ENCODE results near the gene MCC. TPM values are rescaled to one million over a fixed set of nuclear protein-coding genes. Genes with fewer than 3 reads are reported as not detected.

Gene MCC
- polyA plus RNA-seq, 1 donor (not counting 4 experiments of a cell fraction or from before 2014, with no cell fraction given): 24.6 TPM

GRCh38 chr5:113276001-113276400 is 212.3 kb downstream of the MCC start:
- Histone ChIP-seq H3K4me3 (ENCODE audit: control insufficient read depth in 2 of 3, extremely low read depth in 1 of 3, insufficient read depth in 2 of 3, low read depth in 1 of 3, low read length in 3 of 3) (no peak overlapping the region), H3K9ac (ENCODE audit: control insufficient read depth, extremely low read depth, insufficient read depth, low read length) (no peak overlapping the region), H3K36me3 (ENCODE audit: control insufficient read depth in 2 of 2, extremely low read depth in 1 of 2, insufficient read depth in 2 of 2, low read length in 2 of 2) (no peaks in the 10 kb centered on the region), H3K9me3 (ENCODE audit: control insufficient read depth, low read depth, low read length) (no peaks in the 10 kb centered on the region), H3K4me2 (ENCODE audit: control insufficient read depth, extremely low read depth, insufficient read depth, low read depth, low read length) (no peak overlapping the region), H3K27me3 (ENCODE audit: control insufficient read depth, extremely low read depth, insufficient read depth, low read length) (no peaks in the 10 kb centered on the region), H4K20me1 (ENCODE audit: control insufficient read depth, extremely low read depth, insufficient read depth, low read length) (no peaks in the 10 kb centered on the region), H3K79me2 (ENCODE audit: control insufficient read depth, insufficient read depth, low read length) (peaks cover 77% of the 10 kb centered on the region), H3K9me1 (ENCODE audit: control insufficient read depth, extremely low read depth, insufficient read depth, low read length) (no peaks in the 10 kb centered on the region), H2AFZ (ENCODE audit: control insufficient read depth, low read length) (no peak overlapping the region), H3K4me1 (ENCODE audit: control insufficient read depth, extremely low read depth, insufficient read depth, low read length) (peaks cover 21% of the 10 kb centered on the region), H3K27ac (ENCODE audit: control insufficient read depth, insufficient read depth, low read length) (no peak overlapping the region)
- FAIRE-seq (no peak), DNase-seq (ENCODE audit: low read depth, low spot score) (no peak)
- TF ChIP-seq CTCF (optimal IDR thresholded peaks at IDR 0.05 in 1 of 3, IDR thresholded peaks at IDR 0.05 in 1 of 3, conservative IDR thresholded peaks at IDR 0.05 in 1 of 3; ENCODE audit: extremely low read depth in 1 of 3, insufficient read depth in 2 of 3, low read length in 3 of 3) (no peak), EZH2 (IDR thresholded peaks at IDR 0.05; ENCODE audit: low read length) (no peak)
- dilution Hi-C loops (cut with MboI; ENCODE audit: extremely low pct_ligation_motif_present, low sequenced_read_pairs): no loop called here

- Histone ChIP-seq H3K27ac (ENCODE audit: control insufficient read depth, insufficient read depth, low read length) (no peak overlapping the region), H3K9me1 (ENCODE audit: control insufficient read depth, extremely low read depth, insufficient read depth, low read length) (no peaks in the 10 kb centered on the region), H3K27me3 (ENCODE audit: control insufficient read depth, extremely low read depth, insufficient read depth, low read length) (no peaks in the 10 kb centered on the region), H3K4me3 (ENCODE audit: control insufficient read depth in 2 of 3, extremely low read depth in 1 of 3, insufficient read depth in 2 of 3, low read depth in 1 of 3, low read length in 3 of 3) (no peak overlapping the region), H3K79me2 (ENCODE audit: control insufficient read depth, insufficient read depth, low read length) (peaks cover 74% of the 10 kb centered on the region), H4K20me1 (ENCODE audit: control insufficient read depth, extremely low read depth, insufficient read depth, low read length) (no peaks in the 10 kb centered on the region), H3K9me3 (ENCODE audit: control insufficient read depth, low read depth, low read length) (no peaks in the 10 kb centered on the region), H2AFZ (ENCODE audit: control insufficient read depth, low read length) (no peak overlapping the region), H3K4me1 (ENCODE audit: control insufficient read depth, extremely low read depth, insufficient read depth, low read length) (peaks cover 32% of the 10 kb centered on the region), H3K36me3 (ENCODE audit: control insufficient read depth in 2 of 2, extremely low read depth in 1 of 2, insufficient read depth in 2 of 2, low read length in 2 of 2) (no peaks in the 10 kb centered on the region), H3K9ac (ENCODE audit: control insufficient read depth, extremely low read depth, insufficient read depth, low read length) (no peak overlapping the region), H3K4me2 (ENCODE audit: control insufficient read depth, extremely low read depth, insufficient read depth, low read depth, low read length) (no peak overlapping the region)
- dilution Hi-C loops (cut with MboI; ENCODE audit: extremely low pct_ligation_motif_present, low sequenced_read_pairs): no loop called here
- TF ChIP-seq CTCF (optimal IDR thresholded peaks at IDR 0.05 in 1 of 3, IDR thresholded peaks at IDR 0.05 in 1 of 3, conservative IDR thresholded peaks at IDR 0.05 in 1 of 3; ENCODE audit: extremely low read depth in 1 of 3, insufficient read depth in 2 of 3, low read length in 3 of 3) (no peak), EZH2 (IDR thresholded peaks at IDR 0.05; ENCODE audit: low read length) (no peak)
- FAIRE-seq (no peak), DNase-seq (ENCODE audit: low read depth, low spot score) (no peak)
Measured at GRCh38 chr5:113274836-113275414, 213.3 kb downstream of the MCC start.
